Tibial artery (tissue), 4 donors: ENCODE measurements around the gene HDAC6.

Experiments used
- DNase-seq, 2 donors: peaks; one replicate each; pipeline ENCODE4 v3.0.0-alpha.2; 2019
- H3K27ac ChIP-seq, 2 donors: fragments of 200-600 bp; sonication (generic) in 1 of 2; 1 replicate in 1 of 2; 2 replicates in 1 of 2; pipeline ENCODE4 v1.5.1; 2018 to 2019; ENCODE audit warnings: mild to moderate bottlenecking in 1 of 2
- H3K27me3 ChIP-seq, 2 donors: fragments of 200-600 bp; sonication (generic) in 1 of 2; one replicate each; pipeline versions ENCODE4 v1.5.1 to v1.6.0; 2016 to 2019
- H3K36me3 ChIP-seq, 3 donors: fragments of 200-600 bp; sonication (generic) in 2 of 3; one replicate each; pipeline ENCODE4 v1.5.1; 2016 to 2019; ENCODE audit warnings: mild to moderate bottlenecking in 2 of 3
- H3K4me1 ChIP-seq, 4 donors: fragments of 200-600 bp; sonication (generic) in 2 of 4; 1 replicate in 3 of 4; 2 replicates in 1 of 4; pipeline ENCODE4 v1.5.1; 2016 to 2019
- H3K4me3 ChIP-seq, 2 donors: fragments of 200-600 bp; sonication (generic) in 1 of 2; 1 replicate in 1 of 2; 2 replicates in 1 of 2; pipeline ENCODE4 v1.5.1; 2018 to 2019; ENCODE audit warnings: mild to moderate bottlenecking in 2 of 2
- H3K9me3 ChIP-seq, 3 donors: fragments of 200-600 bp; sonication (generic) in 1 of 3; one replicate each; pipeline ENCODE4 v1.5.1; 2016 to 2019
- intact Hi-C: fragments of 100-400 bp; cut with DNase I; formaldehyde crosslinking; loops from one replicate; pipeline ENCODE4 v1.15.0; 2023; ENCODE audit warnings: low total_unique reads
- TF ChIP-seq, protein P1 (sequence below), 2 experiments: fragments of 200-600 bp in 1 of 2; fragments of 450-650 bp in 1 of 2; IDR thresholded peaks; one replicate each; pipeline ENCODE4 v1.5.1; 2017 to 2019; ENCODE audit warnings: antibody characterized with exemption in 2 of 2, mild to moderate bottlenecking in 1 of 2, moderate library complexity in 1 of 2

Gene HDAC6

DNA sequence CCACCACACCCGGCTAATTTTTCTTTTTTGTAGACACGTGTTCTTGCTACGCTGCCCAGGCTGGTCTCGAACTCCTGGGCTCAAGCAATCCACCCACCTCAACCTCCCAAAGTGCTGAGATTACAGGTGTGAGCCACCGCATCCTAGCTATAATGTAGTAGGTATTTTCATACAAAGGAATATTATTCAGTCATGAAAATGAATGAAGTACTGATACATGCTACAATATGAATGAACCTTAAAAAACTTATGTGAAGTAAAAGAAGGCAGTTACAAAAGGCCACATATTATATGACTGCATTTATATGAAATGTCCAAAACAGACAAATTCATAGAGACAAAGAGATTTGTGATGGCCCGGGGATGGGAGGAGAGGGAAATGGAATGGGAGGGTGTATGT is 20.2 kb upstream of the HDAC6 start:
- no peak for DNase-seq
- Histone ChIP-seq H3K27me3 (peaks cover 0 to 2% of the 10 kb centered on the region in 2 donors), H3K36me3 (no peaks in the 10 kb centered on the region), H3K27ac (no peak overlapping the region), H3K9me3 (no peaks in the 10 kb centered on the region), H3K4me3 (no peak overlapping the region), H3K4me1 (no peaks in the 10 kb centered on the region)
- intact Hi-C loops, result loop anchor here (1.0 kb wide), 1 partner anchor 42 kb away; no protein-coding TSS in a partner anchor
- TF ChIP-seq, protein P1, sequence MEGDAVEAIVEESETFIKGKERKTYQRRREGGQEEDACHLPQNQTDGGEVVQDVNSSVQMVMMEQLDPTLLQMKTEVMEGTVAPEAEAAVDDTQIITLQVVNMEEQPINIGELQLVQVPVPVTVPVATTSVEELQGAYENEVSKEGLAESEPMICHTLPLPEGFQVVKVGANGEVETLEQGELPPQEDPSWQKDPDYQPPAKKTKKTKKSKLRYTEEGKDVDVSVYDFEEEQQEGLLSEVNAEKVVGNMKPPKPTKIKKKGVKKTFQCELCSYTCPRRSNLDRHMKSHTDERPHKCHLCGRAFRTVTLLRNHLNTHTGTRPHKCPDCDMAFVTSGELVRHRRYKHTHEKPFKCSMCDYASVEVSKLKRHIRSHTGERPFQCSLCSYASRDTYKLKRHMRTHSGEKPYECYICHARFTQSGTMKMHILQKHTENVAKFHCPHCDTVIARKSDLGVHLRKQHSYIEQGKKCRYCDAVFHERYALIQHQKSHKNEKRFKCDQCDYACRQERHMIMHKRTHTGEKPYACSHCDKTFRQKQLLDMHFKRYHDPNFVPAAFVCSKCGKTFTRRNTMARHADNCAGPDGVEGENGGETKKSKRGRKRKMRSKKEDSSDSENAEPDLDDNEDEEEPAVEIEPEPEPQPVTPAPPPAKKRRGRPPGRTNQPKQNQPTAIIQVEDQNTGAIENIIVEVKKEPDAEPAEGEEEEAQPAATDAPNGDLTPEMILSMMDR (IDR thresholded peaks at IDR 0.05), result no peak

DNA sequence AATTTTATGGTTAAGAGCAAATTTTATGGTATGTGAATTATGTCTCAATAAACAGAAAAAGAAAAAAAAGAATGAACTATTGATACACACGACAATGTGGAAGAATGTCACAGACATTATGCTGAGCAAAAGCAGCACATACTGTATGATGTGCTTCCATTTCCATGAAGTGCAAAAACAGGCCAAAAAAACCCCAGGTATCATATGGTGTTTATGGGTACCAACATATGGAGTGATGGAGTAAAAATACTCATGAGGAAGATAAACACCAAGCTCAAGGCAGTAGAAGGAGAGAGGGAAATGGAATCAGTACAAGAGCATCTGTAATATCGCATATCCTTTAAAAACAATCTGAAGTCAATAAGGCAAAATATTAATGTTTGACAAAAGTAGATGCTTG is 19.7 kb upstream of the HDAC6 start:
- peaks cover 0 to 2% of the 10 kb centered on the region in 2 donors for H3K27me3 ChIP-seq
- TF ChIP-seq, protein P1 (IDR thresholded peaks at IDR 0.05), result no peak
- no peaks in the 10 kb centered on the region for H3K36me3 ChIP-seq
- no peaks in the 10 kb centered on the region for H3K4me1 ChIP-seq
- H3K9me3 ChIP-seq, result no peaks in the 10 kb centered on the region
- DNase-seq, result no peak
- H3K4me3 ChIP-seq, result no peak overlapping the region
- intact Hi-C loops, result no loop called here
- no peak overlapping the region for H3K27ac ChIP-seq

DNA sequence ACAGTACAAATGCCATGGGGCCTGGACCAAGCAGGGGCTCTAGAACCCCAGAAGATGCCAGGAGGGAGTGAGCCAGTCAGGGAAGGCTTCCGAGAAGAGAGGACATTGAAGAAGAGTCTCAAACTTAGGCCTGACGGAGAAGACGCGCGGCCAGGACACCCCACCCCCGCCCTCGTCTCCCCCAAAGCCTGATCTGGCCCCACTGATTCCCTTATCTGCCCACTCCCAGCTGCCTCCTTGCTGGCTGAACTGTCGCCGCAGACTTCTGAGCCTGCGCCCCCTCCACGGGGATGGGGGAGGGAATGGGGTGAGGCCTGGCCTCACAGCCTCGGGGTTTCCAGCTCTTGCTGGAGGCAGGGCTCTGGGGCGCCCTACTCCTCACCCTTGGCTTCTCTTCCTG is 19.1 kb upstream of the HDAC6 start:
- Histone ChIP-seq H3K27me3 (peaks cover 0 to 2% of the 10 kb centered on the region in 2 donors), H3K4me1 (no peaks in the 10 kb centered on the region), H3K36me3 (no peaks in the 10 kb centered on the region), H3K27ac (no peak overlapping the region), H3K4me3 (no peak overlapping the region), H3K9me3 (no peaks in the 10 kb centered on the region)
- intact Hi-C loops, result no loop called here
- no peak for DNase-seq
- TF ChIP-seq, protein P1 (IDR thresholded peaks at IDR 0.05), result no peak

DNA sequence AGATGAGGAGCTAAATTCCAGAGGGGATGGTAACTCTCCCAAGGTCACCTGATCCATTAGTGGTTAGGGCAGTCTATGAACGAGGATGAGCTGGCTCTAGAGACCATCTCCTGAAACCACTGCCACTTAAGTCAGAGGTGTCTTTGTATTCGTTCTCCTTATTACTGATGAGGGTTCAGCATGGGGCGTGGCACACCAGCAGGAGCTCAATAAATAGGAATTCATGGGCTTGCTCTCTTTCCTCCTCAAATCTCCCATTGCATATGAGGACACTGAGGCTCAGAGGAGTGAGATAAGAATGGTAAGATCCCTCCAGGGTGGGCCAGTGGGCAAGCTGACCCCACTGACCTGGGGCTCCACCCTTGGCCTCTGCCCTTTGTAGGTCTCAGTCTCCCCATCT is 17.1 kb upstream of the HDAC6 start:
- intact Hi-C loops, result no loop called here
- TF ChIP-seq, protein P1 (IDR thresholded peaks at IDR 0.05), result no peak

DNA sequence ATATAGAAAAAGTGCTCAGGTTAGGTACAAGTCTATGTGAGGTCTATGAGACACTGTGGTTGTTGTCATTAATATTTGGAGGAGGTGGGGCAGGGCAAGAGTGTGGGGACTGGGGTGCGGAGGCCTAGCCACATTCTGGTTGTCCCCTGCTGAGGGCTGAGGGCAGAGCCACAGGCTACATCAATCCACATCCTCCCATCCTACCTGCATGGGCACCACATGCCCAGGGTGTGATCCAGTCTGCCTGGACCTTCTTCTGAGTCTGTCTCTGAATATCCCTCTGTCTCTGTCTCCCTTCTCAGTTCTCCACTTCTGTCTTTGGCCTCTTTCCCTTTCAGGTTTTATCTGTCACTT is 16.7 kb upstream of the HDAC6 start:
- Histone ChIP-seq H3K9me3 (no peaks in the 10 kb centered on the region), H3K36me3 (no peaks in the 10 kb centered on the region), H3K27me3 (peaks cover 0 to 2% of the 10 kb centered on the region in 2 donors), H3K27ac (no peak overlapping the region), H3K4me1 (no peaks in the 10 kb centered on the region), H3K4me3 (no peak overlapping the region)
- DNase-seq, result no peak
- TF ChIP-seq, protein P1 (IDR thresholded peaks at IDR 0.05), result no peak
- intact Hi-C loops, result no loop called here

More for the DNA sequence above, 17.1 kb upstream of the HDAC6 start:
- H3K36me3 ChIP-seq, result no peaks in the 10 kb centered on the region
- DNase-seq, result no peak
- peaks cover 0 to 2% of the 10 kb centered on the region in 2 donors for H3K27me3 ChIP-seq
- no peak overlapping the region for H3K4me3 ChIP-seq
- no peaks in the 10 kb centered on the region for H3K9me3 ChIP-seq
- no peaks in the 10 kb centered on the region for H3K4me1 ChIP-seq
- H3K27ac ChIP-seq, result no peak overlapping the region
